Neuron (in vitro differentiated cells): ENCODE measurements around the gene KMT2B.
A peak's percentile ranks its signal among the peaks of the same experiment; 100 is the strongest.
"Not testable (repeated sequence)": the region's sequence is repeated elsewhere in the genome, so short reads cannot be mapped to it uniquely, and the experiment has no call there.

ENCODE experiments used
- H2AFZ ChIP-seq: one replicate; pipeline ENCODE4 v1.6.1; 2013; ENCODE audit warnings: low read depth, mild to moderate bottlenecking, inconsistent platforms, low read length, moderate library complexity
- H3K27me3 ChIP-seq: one replicate; pipeline ENCODE4 v1.6.1; 2013; ENCODE audit warnings: low read length; ENCODE audit not compliant: insufficient read depth
- H3K36me3 ChIP-seq: one replicate; pipeline ENCODE4 v1.6.1; 2013; ENCODE audit warnings: low read length; ENCODE audit not compliant: insufficient read depth
- H3K4me1 ChIP-seq: one replicate; pipeline ENCODE4 v1.6.1; 2013; ENCODE audit warnings: low read length; ENCODE audit not compliant: insufficient read depth
- H3K4me3 ChIP-seq: 2 replicates; pipeline ENCODE4 v1.5.1; 2013; ENCODE audit warnings: mild to moderate bottlenecking, low read length, moderate library complexity
- H3K9me3 ChIP-seq: one replicate; pipeline ENCODE4 v1.6.1; 2013; ENCODE audit warnings: low read length

Gene KMT2B, protein sequence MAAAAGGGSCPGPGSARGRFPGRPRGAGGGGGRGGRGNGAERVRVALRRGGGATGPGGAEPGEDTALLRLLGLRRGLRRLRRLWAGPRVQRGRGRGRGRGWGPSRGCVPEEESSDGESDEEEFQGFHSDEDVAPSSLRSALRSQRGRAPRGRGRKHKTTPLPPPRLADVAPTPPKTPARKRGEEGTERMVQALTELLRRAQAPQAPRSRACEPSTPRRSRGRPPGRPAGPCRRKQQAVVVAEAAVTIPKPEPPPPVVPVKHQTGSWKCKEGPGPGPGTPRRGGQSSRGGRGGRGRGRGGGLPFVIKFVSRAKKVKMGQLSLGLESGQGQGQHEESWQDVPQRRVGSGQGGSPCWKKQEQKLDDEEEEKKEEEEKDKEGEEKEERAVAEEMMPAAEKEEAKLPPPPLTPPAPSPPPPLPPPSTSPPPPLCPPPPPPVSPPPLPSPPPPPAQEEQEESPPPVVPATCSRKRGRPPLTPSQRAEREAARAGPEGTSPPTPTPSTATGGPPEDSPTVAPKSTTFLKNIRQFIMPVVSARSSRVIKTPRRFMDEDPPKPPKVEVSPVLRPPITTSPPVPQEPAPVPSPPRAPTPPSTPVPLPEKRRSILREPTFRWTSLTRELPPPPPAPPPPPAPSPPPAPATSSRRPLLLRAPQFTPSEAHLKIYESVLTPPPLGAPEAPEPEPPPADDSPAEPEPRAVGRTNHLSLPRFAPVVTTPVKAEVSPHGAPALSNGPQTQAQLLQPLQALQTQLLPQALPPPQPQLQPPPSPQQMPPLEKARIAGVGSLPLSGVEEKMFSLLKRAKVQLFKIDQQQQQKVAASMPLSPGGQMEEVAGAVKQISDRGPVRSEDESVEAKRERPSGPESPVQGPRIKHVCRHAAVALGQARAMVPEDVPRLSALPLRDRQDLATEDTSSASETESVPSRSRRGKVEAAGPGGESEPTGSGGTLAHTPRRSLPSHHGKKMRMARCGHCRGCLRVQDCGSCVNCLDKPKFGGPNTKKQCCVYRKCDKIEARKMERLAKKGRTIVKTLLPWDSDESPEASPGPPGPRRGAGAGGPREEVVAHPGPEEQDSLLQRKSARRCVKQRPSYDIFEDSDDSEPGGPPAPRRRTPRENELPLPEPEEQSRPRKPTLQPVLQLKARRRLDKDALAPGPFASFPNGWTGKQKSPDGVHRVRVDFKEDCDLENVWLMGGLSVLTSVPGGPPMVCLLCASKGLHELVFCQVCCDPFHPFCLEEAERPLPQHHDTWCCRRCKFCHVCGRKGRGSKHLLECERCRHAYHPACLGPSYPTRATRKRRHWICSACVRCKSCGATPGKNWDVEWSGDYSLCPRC (N-terminal part only)

DNA sequence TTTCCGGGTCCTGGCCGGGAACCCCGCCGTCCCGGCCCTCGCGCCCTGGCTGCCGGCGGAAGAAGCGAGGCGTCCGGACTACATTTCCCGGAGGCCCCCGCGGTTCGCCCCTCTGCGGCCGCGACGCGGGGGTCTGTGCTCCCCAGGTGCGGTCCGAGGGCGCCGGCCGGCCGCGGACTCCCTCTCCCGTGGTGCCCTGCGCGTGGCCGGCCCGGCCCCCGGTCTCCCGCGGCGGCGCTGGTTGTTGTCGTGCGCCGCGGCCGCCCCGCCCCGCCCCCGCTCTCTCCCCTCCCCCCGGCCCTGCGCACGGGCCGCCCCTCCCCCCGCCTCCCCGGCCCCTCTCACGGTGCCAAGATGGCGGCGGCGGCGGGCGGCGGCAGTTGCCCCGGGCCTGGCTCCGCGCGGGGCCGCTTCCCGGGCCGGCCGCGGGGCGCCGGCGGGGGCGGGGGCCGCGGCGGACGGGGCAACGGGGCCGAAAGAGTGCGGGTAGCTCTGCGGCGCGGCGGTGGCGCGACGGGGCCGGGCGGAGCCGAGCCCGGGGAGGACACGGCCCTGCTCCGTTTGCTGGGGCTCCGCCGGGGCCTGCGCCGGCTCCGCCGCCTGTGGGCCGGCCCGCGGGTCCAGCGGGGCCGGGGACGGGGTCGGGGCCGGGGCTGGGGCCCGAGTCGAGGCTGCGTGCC is at the start of gene KMT2B:
Gene KMT2B, plus strand, starts transcription at position 339 of the 680 bp plus-strand sequence. Its CDS starts 16 bp downstream, at position 355.
- H3K4me3 ChIP-seq = peak within 1 kb of the TSS; percentile 95
- no peaks in the 10 kb centered on the region for H3K9me3 ChIP-seq
- H2AFZ ChIP-seq = peak within 1 kb of the TSS; percentile 96
- H3K4me1 ChIP-seq = peaks cover 19% of the 10 kb centered on the region
- no peaks in the 10 kb centered on the region for H3K27me3 ChIP-seq
- H3K36me3 ChIP-seq = peaks cover 25% of the 10 kb centered on the region

DNA sequence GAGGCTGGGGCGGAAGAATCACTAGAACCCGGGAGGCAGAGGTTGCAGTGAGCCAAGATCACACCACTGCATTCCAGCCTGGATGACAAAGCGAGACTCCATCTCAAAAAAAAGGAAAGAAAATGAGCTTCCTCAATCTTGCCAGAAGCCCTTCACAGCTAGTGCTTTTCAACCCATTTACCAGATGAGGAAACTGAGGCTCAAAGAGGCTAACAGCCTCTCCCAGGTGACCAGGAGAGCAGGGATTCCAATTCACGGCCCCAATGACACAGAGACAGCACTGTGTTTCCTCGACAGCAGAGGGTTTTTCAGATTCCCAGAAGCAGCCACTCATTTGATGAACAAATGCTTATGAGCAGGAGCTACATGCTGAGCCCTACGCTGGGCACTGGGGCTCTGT is 48.2 kb upstream of the KMT2B start:
- H3K36me3 ChIP-seq = no peaks in the 10 kb centered on the region
- H3K4me3 ChIP-seq = no peak overlapping the region
- peaks cover 2% of the 10 kb centered on the region for H3K9me3 ChIP-seq
- H3K4me1 ChIP-seq = no peaks in the 10 kb centered on the region
- peaks cover 16% of the 10 kb centered on the region for H3K27me3 ChIP-seq
- H2AFZ ChIP-seq = no peak overlapping the region

DNA sequence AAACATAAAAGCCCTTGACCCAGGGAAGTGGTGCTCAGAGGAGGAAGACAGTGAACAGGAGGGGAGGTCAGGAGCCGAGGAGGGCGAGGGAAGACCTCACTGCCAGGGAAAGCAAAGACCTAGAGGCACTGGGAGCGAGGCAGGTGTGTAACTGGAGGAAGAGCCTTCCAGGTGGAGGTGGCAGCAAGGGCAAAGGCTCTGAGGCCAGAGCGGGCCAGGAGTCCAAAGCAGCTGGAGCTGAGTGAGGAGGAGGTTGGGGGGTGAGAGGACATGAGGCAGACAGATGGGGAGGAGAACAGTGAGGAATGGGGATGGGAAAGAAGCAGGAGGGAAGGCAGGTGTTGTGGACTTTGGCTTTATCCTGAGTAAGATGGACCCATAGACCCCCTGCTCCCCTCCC is 47.8 kb upstream of the KMT2B start:
- no peaks in the 10 kb centered on the region for H3K36me3 ChIP-seq
- H3K27me3 ChIP-seq = peaks cover 16% of the 10 kb centered on the region
- no peak overlapping the region for H3K4me3 ChIP-seq
- H2AFZ ChIP-seq = no peak overlapping the region
- peaks cover 2% of the 10 kb centered on the region for H3K9me3 ChIP-seq
- H3K4me1 ChIP-seq = no peaks in the 10 kb centered on the region

DNA sequence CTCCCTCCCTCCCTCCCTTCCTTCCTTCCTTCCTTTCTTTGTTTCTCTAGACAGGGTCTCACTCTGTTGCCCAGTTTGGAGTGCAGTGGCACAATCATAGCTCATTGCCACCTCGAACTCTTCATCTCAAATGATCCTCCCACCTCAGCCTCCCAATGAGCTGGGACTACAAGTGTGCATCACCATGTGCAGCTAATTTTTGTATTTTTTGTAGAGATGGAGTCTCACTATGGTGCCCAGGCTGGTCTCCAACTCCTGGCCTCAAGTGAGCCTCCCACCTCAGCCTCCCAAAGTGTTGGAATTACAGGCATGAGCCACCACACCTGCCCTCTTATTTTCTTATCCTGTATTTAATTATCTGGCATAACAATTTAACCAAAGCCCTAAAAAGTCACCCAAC is 47.1 kb upstream of the KMT2B start:
- no peak overlapping the region for H2AFZ ChIP-seq
- no peak overlapping the region for H3K4me3 ChIP-seq
- peaks cover 16% of the 10 kb centered on the region for H3K27me3 ChIP-seq
- H3K36me3 ChIP-seq = no peaks in the 10 kb centered on the region
- peaks cover 2% of the 10 kb centered on the region for H3K9me3 ChIP-seq
- H3K4me1 ChIP-seq = no peaks in the 10 kb centered on the region

DNA sequence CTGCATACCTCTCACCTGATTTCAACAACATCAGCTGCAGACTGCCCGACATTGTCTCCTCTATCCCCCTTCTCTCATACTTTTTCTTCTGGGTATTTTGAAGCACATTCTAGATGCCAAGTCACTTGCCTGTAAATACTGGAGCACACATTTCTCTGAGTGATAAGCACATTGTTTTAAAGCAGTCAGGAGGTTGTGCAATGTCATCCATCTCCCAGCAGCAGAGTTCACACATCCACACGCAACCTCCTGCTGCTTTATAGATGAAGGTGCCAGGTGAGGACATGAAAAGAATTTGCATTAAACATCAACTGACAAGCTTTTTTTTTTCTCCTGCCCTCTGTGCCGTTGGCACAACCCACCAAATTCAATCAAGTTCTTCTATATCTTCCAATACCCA is 46.0 kb upstream of the KMT2B start:
- no peak overlapping the region for H3K4me3 ChIP-seq
- no peaks in the 10 kb centered on the region for H3K36me3 ChIP-seq
- peaks cover 2% of the 10 kb centered on the region for H3K9me3 ChIP-seq
- peaks cover 16% of the 10 kb centered on the region for H3K27me3 ChIP-seq
- H3K4me1 ChIP-seq = no peaks in the 10 kb centered on the region
- H2AFZ ChIP-seq = no peak overlapping the region

DNA sequence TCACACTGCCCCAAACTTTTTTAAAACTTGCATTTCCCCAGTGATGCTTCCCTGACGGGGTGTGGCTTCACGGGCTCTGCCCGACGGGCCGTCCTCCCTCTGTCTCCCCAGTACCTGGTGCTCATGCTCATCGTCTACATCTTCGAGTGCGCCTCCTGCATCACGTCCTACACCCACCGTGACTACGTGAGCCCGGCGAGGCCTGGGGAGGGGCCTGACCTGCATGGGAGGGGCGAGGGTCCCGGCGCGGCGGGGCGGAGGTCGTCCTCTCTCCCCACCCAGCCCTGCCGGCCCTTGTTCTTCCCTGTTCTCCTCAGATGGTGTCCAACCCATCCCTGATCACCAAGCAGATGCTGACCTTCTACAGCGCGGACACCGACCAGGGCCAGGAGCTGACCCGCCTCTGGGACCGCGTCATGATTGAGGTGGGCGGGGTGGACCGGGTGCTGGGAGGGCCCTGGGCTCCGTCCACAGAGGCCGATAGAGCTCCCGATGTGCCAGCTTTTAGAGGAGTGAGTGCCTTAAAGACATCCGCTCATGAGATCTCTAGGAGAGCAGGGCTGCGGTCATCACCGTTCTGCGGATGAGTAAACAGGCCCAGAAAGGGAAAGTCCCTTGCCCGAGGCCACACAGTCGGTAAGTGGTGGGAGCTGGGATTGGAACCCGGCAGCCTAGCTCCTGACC is 44.5 kb upstream of the KMT2B start:
- Histone ChIP-seq H3K36me3 (no peaks in the 10 kb centered on the region), H3K4me3 (no peak overlapping the region), H3K27me3 (peaks cover 16% of the 10 kb centered on the region), H2AFZ (no peak overlapping the region), H3K4me1 (no peaks in the 10 kb centered on the region), H3K9me3 (peaks cover 2% of the 10 kb centered on the region)

DNA sequence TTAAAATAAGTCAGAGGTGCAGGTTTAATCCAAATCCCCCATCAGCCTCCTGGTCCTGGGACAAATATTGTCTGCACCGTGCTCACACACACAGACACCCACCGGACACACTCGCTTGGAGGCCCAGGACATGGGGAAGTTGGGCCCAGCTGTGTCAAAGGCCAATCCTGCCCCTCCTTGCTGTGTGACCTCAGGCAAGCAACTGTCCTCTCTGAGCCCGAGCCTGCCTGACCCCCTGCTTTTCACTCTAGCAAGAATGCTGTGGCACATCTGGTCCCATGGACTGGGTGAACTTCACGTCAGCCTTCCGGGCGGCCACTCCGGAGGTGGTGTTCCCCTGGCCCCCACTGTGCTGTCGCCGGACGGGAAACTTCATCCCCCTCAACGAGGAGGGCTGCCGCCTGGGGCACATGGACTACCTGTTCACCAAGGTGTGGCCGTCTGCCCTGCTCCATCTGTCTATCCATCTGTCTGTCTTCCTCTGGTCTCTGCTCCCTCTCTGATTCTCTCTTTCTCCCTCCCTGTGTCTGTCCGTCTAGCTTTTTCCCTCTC is 42.1 kb upstream of the KMT2B start:
- no peak overlapping the region for H3K4me3 ChIP-seq
- H3K27me3 ChIP-seq = peaks cover 16% of the 10 kb centered on the region
- H3K9me3 ChIP-seq = peaks cover 2% of the 10 kb centered on the region
- H3K36me3 ChIP-seq = no peaks in the 10 kb centered on the region
- no peaks in the 10 kb centered on the region for H3K4me1 ChIP-seq
- H2AFZ ChIP-seq = no peak overlapping the region

DNA sequence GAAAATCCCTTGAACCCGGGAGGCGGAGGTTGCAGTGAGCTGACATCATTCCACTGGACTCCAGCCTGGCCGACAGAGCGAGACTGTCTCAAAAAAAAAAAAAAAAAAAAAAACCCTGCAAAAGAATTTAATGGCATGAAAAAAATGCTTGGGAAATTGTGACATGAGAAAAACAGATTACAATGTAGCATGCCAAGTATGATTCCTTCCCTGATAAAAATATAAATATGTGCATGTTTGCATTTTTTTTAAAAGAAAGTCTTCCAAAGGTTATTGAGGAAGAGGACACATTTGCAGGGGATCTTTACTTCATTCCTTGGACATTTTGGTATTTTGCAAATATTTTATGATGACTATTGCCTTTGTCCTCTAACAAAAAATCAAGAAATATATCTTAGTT is 28.0 kb upstream of the KMT2B start:
- peaks cover 3% of the 10 kb centered on the region for H3K4me1 ChIP-seq
- no peak overlapping the region for H3K4me3 ChIP-seq
- no peak overlapping the region for H2AFZ ChIP-seq
- no peaks in the 10 kb centered on the region for H3K27me3 ChIP-seq
- H3K9me3 ChIP-seq = no peaks in the 10 kb centered on the region
- no peaks in the 10 kb centered on the region for H3K36me3 ChIP-seq

DNA sequence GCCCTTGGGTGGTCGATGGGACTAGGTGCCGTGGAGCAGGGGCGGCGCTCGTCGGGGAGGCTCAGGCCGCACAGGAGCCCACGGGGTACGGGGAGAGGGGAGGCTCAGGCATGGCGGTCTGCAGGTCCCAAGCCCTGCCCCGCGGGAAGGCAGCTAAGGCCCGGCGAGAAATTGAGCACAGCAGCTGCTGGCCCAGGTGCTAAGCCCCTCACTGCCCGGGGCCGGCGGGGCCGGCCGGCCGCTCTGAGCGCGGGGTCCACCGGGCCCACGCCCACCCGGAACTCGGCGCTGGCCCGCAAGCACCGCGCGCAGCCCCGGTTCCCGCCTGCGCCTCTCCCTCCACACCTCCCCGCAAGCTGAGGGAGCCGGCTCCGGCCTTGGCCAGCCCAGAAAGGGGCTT is 26.7 kb upstream of the KMT2B start:
- H3K4me1 ChIP-seq, H3K27me3 ChIP-seq, H3K9me3 ChIP-seq, H3K36me3 ChIP-seq, H3K4me3 ChIP-seq, H2AFZ ChIP-seq: not testable (repeated sequence)

DNA sequence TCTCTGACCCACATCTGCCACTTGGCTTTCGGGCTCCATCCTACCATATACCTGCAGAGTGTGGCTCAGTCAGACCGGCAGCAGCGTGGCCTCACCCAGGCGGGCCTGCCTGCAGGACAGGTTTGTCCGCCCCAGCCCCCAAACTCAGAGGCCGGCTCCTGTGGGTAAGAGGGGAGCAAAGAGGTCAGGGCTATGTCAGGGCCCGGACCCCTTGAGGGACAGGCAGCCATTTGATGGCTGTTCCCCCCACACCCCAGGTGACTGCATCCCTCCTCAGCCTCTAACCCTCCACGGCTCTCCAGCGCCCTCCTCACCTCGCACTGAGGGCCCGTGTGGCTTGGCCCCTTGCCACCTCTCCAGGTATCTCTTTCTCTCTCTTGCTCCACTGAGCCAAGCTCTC is 25.8 kb upstream of the KMT2B start:
- Histone ChIP-seq H3K36me3 (no peaks in the 10 kb centered on the region), H3K4me3 (no peak overlapping the region), H3K4me1 (peaks cover 3% of the 10 kb centered on the region), H3K27me3 (no peaks in the 10 kb centered on the region), H2AFZ (no peak overlapping the region), H3K9me3 (no peaks in the 10 kb centered on the region)

DNA sequence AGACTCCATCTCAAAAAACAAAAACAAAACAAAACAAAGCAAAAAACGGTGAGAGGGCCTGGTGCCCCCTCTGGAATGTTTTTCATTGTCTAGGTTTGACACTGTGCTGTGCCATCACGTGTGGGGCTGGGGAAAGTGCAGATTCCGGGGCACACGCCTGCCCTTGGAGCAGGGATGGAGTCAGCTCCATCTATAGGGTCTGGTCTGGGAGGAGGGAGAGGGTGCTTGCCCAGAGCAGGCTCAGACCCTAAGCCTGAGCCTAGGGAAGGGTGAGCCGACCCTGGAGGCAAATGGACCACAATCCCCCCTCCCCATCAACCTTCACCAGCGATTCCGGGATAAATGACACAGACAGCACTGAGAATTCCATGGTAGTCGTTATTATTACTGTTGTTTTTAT is 24.4 kb upstream of the KMT2B start:
- no peak overlapping the region for H2AFZ ChIP-seq
- no peaks in the 10 kb centered on the region for H3K36me3 ChIP-seq
- H3K4me3 ChIP-seq = no peak overlapping the region
- peaks cover 3% of the 10 kb centered on the region for H3K4me1 ChIP-seq
- H3K9me3 ChIP-seq = no peaks in the 10 kb centered on the region
- H3K27me3 ChIP-seq = no peaks in the 10 kb centered on the region
